HepG2 (cell line): Measurements from ENCODE around the gene IL12B. TPM values are rescaled to one million over a fixed set of nuclear protein-coding genes. Genes with fewer than 3 reads are reported as not detected.

Experiments used
- CENPBD1 ChIP-seq: sonication (generic); formaldehyde crosslinking; IDR thresholded peaks from 2 replicates; pipeline ENCODE4 v1.8.0; 2022; ENCODE audit warnings: missing genetic modification reagents, low read depth, mild to moderate bottlenecking, borderline replicate concordance
- CTCF ChIP-seq: sonication (generic); formaldehyde crosslinking; IDR thresholded peaks from 2 replicates; pipeline ENCODE4 v1.5.0; 2020; ENCODE audit warnings: mild to moderate bottlenecking, missing genetic modification reagents, moderate library complexity
- EED ChIP-seq: sonication (generic); formaldehyde crosslinking; IDR thresholded peaks from 2 replicates; pipeline ENCODE4 v1.5.0; 2020; ENCODE audit warnings: mild to moderate bottlenecking, missing genetic modification reagents
- HMGXB4 ChIP-seq, 2 experiments: sonication (generic) in 1 of 2; formaldehyde crosslinking in 1 of 2; IDR thresholded peaks; 2 replicates each; pipeline versions ENCODE4 v1.4.0 to v1.6.1; 2018 to 2020; ENCODE audit warnings: missing genetic modification reagents in 2 of 2, borderline replicate concordance in 1 of 2, low read depth in 1 of 2, mild to moderate bottlenecking in 1 of 2, missing biosample characterization in 1 of 2
- JDP2 ChIP-seq: sonication (generic); formaldehyde crosslinking; IDR thresholded peaks from 2 replicates; pipeline ENCODE4 v1.8.1; 2022; ENCODE audit warnings: missing genetic modification reagents, borderline replicate concordance
- KLF6 ChIP-seq: IDR thresholded peaks from 2 replicates; pipeline ENCODE4 v1.8.0; 2016; ENCODE audit warnings: missing biosample characterization, missing genetic modification reagents
- LBX2 ChIP-seq: sonication (generic); formaldehyde crosslinking; IDR thresholded peaks from 2 replicates; pipeline ENCODE4 v1.5.0; 2020; ENCODE audit warnings: missing genetic modification reagents, mild to moderate bottlenecking, borderline replicate concordance
- MED8 ChIP-seq: sonication (generic); formaldehyde crosslinking; IDR thresholded peaks from 2 replicates; pipeline ENCODE4 v1.8.1; 2023; ENCODE audit warnings: mild to moderate bottlenecking, missing genetic modification reagents; ENCODE audit not compliant: insufficient replicate concordance
- NFIB ChIP-seq: sonication (generic); formaldehyde crosslinking; IDR thresholded peaks from 2 replicates; pipeline ENCODE4 v1.9.0; 2021; ENCODE audit warnings: missing genetic modification reagents, mild to moderate bottlenecking, borderline replicate concordance
- RBM39 ChIP-seq: fragments of 200-400 bp; formaldehyde crosslinking; IDR thresholded peaks from one replicate; pipeline ENCODE4 v1.6.1; 2018; ENCODE audit warnings: antibody characterized with exemption, mild to moderate bottlenecking, low read depth, low read length; ENCODE audit not compliant: poor library complexity, severe bottlenecking
- SIX4 ChIP-seq: sonication (generic); formaldehyde crosslinking; IDR thresholded peaks from 2 replicates; pipeline ENCODE4 v1.4.0; 2020; ENCODE audit warnings: missing genetic modification reagents
- SOX5 ChIP-seq: IDR thresholded peaks from 2 replicates; pipeline ENCODE4 v1.6.1; 2016; ENCODE audit warnings: borderline replicate concordance
- SOX6 ChIP-seq, 2 experiments: fragments of 450-650 bp in 1 of 2; sonication (generic) in 1 of 2; formaldehyde crosslinking in 1 of 2; IDR thresholded peaks; 2 replicates each; pipeline versions ENCODE4 v1.4.0 to v1.6.1; 2017 to 2020; ENCODE audit warnings: antibody characterized with exemption in 1 of 2, mild to moderate bottlenecking in 1 of 2, missing genetic modification reagents in 1 of 2
- TBX3 ChIP-seq: fragments of 450-650 bp; IDR thresholded peaks from 2 replicates; pipeline ENCODE4 v1.6.1; 2017; ENCODE audit warnings: antibody characterized with exemption, mild to moderate bottlenecking, inconsistent platforms, borderline replicate concordance
- TFDP1 ChIP-seq: IDR thresholded peaks from 2 replicates; pipeline ENCODE4 v1.6.1; 2016; ENCODE audit warnings: missing compliant biosample characterization, missing genetic modification reagents, borderline replicate concordance
- TOPORS ChIP-seq: sonication (generic); formaldehyde crosslinking; IDR thresholded peaks from 2 replicates; pipeline ENCODE4 v1.8.0; 2023; ENCODE audit warnings: mild to moderate bottlenecking, missing genetic modification reagents
- ZNF281 ChIP-seq: sonication (generic); formaldehyde crosslinking; IDR thresholded peaks from 2 replicates; pipeline ENCODE4 v1.4.0; 2020; ENCODE audit warnings: missing genetic modification reagents, borderline replicate concordance
- ZNF382 ChIP-seq: sonication (generic); formaldehyde crosslinking; IDR thresholded peaks from 2 replicates; pipeline ENCODE4 v1.5.0; 2020; ENCODE audit warnings: missing genetic modification reagents, mild to moderate bottlenecking, borderline replicate concordance
- ZNF451 ChIP-seq: sonication (generic); formaldehyde crosslinking; IDR thresholded peaks from 2 replicates; pipeline ENCODE4 v1.5.0; 2020; ENCODE audit warnings: mild to moderate bottlenecking, missing genetic modification reagents
- polyA plus RNA-seq, 8 experiments: library from polyadenylated mRNA; depleted of rRNA in 3 of 8; stranded (reverse) in 7 of 8; unstranded in 1 of 8; fragments of >200 nt; fragmentation: Illumina TruSeq in 4 of 8; extraction: Trizol in 4 of 8; gene quantifications; 2 replicates each; pipeline versions ENCODE4 v1.2.1 to v1.2.3, GENCODE V29; 2011 to 2016; ENCODE audit warnings: low read depth in 4 of 8, missing spikeins in 1 of 8, mixed read lengths in 1 of 8; ENCODE audit not compliant: insufficient read depth in 1 of 8
- total RNA-seq, 5 experiments: library from RNA; depleted of rRNA; stranded (reverse); fragments of >200 nt; fragmentation: Illumina TruSeq; extraction: Trizol; gene quantifications; 2 replicates each; pipeline ENCODE4 v1.2.3, GENCODE V29; 2016; ENCODE audit warnings: low read depth in 1 of 5

The IL12B gene
- total and polyA plus RNA-seq, 2 of the 13 experiments (the other 11 are each of a cell fraction or from before 2014, with no cell fraction given), result not detected

GRCh38 chr5:159331093-159331973 lies 1.0 kb upstream of the IL12B start (continued):
- peak; percentile 49 to 54; a peak in 3 of 4 replicates for TF ChIP-seq HMGXB4 (CRISPR knock-in tag; IDR thresholded peaks at IDR 0.05; ENCODE audit: borderline replicate concordance in 1 of 2, low read depth in 1 of 2)
- no peak for TF ChIP-seq TOPORS
- TF ChIP-seq RBM39, result peak; percentile 42
- no peak for TF ChIP-seq SOX6 (IDR thresholded peaks at IDR 0.05)
- 0 out of 2 replicates have a peak, but pooled peaks have one; percentile 29 for TF ChIP-seq SOX6 (CRISPR knock-in tag; IDR thresholded peaks at IDR 0.05)
- no peak for TF ChIP-seq CENPBD1 (CRISPR knock-in tag)
- TF ChIP-seq CTCF (CRISPR knock-in tag), result peak; percentile 81
- no peak for TF ChIP-seq NFIB (CRISPR knock-in tag)
- TF ChIP-seq ZNF382 (CRISPR knock-in tag), result no peak
- TF ChIP-seq MED8, result no peak
- no peak for TF ChIP-seq JDP2 (CRISPR knock-in tag)
- TF ChIP-seq LBX2, result no peak
- no peak for TF ChIP-seq TBX3
- 0 out of 2 replicates have a peak, but pooled peaks have one; percentile 24 for TF ChIP-seq TFDP1 (CRISPR knock-in tag)
- no peak for TF ChIP-seq SOX5 (CRISPR knock-in tag)
- TF ChIP-seq ZNF281, result no peak
- TF ChIP-seq EED (CRISPR knock-in tag), result no peak
- no peak for TF ChIP-seq ZNF451
- TF ChIP-seq SIX4, result no peak
- no peak for TF ChIP-seq KLF6 (CRISPR knock-in tag)
